Renal cortex interstitium (tissue), 15 donors: ENCODE data around the gene FEM1C. TPM values are rescaled to one million over a fixed set of nuclear protein-coding genes. Genes with fewer than 3 reads are reported as not detected.

ENCODE experiments used
- DNase-seq, 11 donors: peaks; one replicate each; pipeline ENCODE4 v3.0.0-alpha.2; 2013; ENCODE audit warnings: low read depth in 9 of 11, low spot score in 4 of 11; ENCODE audit errors: extremely low read depth in 1 of 11
- long read RNA-seq, 16 experiments: transcript quantifications; one replicate each; lab custom pipeline, GENCODE V29; 2026
- polyA plus RNA-seq, 3 donors: library from polyadenylated mRNA; unstranded; fragments of 120-200 nt; gene quantifications; one replicate each; pipeline ENCODE4 v1.2.1, GENCODE V29; 2013; ENCODE audit not compliant: insufficient read length in 3 of 3

Gene FEM1C
- polyA plus RNA-seq: 10 to 100 TPM; 20.8 to 24.3 (median 21.6) TPM
- long read RNA-seq, donor 1, full-length matches to known transcripts: 3 of 3 reads
- long read RNA-seq, donor 1, partial matches to known transcripts: 0 of 3 reads
- long read RNA-seq, donor 1, other reads (novel, unspliced or antisense): 0 of 3 reads
- long read RNA-seq, donor 2, full-length matches to known transcripts: 3 of 3 reads
- long read RNA-seq, donor 2, partial matches to known transcripts: 0 of 3 reads
- long read RNA-seq, donor 2, other reads (novel, unspliced or antisense): 0 of 3 reads
- long read RNA-seq, donor 3, full-length matches to known transcripts: 3 of 3 reads
- long read RNA-seq, donor 3, partial matches to known transcripts: 0 of 3 reads
- long read RNA-seq, donor 3, other reads (novel, unspliced or antisense): 0 of 3 reads
- long read RNA-seq, donor 4, full-length matches to known transcripts: 5 of 5 reads
- long read RNA-seq, donor 4, partial matches to known transcripts: 0 of 5 reads
- long read RNA-seq, donor 4, other reads (novel, unspliced or antisense): 0 of 5 reads
- long read RNA-seq, donor 5: 0 reads
- long read RNA-seq, donor 6, full-length matches to known transcripts: 5 of 5 reads
- long read RNA-seq, donor 6, partial matches to known transcripts: 0 of 5 reads
- long read RNA-seq, donor 6, other reads (novel, unspliced or antisense): 0 of 5 reads
- long read RNA-seq, donor 7, full-length matches to known transcripts: 7 of 7 reads
- long read RNA-seq, donor 7, partial matches to known transcripts: 0 of 7 reads
- long read RNA-seq, donor 7, other reads (novel, unspliced or antisense): 0 of 7 reads
- long read RNA-seq, donor 8: 0 reads
- long read RNA-seq, donor 9, full-length matches to known transcripts: 3 of 3 reads
- long read RNA-seq, donor 9, partial matches to known transcripts: 0 of 3 reads
- long read RNA-seq, donor 9, other reads (novel, unspliced or antisense): 0 of 3 reads
- long read RNA-seq, donor 10, full-length matches to known transcripts: 4 of 4 reads
- long read RNA-seq, donor 10, partial matches to known transcripts: 0 of 4 reads
- long read RNA-seq, donor 10, other reads (novel, unspliced or antisense): 0 of 4 reads
- long read RNA-seq, donor 11, full-length matches to known transcripts: 4 of 4 reads
- long read RNA-seq, donor 11, partial matches to known transcripts: 0 of 4 reads
- long read RNA-seq, donor 11, other reads (novel, unspliced or antisense): 0 of 4 reads
- long read RNA-seq, donor 12, full-length matches to known transcripts: 1 of 1 reads
- long read RNA-seq, donor 12, partial matches to known transcripts: 0 of 1 reads
- long read RNA-seq, donor 12, other reads (novel, unspliced or antisense): 0 of 1 reads
- long read RNA-seq, donor 13: 0 reads
- long read RNA-seq, donor 14, full-length matches to known transcripts: 5 of 5 reads
- long read RNA-seq, donor 14, partial matches to known transcripts: 0 of 5 reads
- long read RNA-seq, donor 14, other reads (novel, unspliced or antisense): 0 of 5 reads
- long read RNA-seq, donor 15, full-length matches to known transcripts: 2 of 2 reads
- long read RNA-seq, donor 15, partial matches to known transcripts: 0 of 2 reads
- long read RNA-seq, donor 15, other reads (novel, unspliced or antisense): 0 of 2 reads
- long read RNA-seq, donor 16, full-length matches to known transcripts: 12 of 17 reads
- long read RNA-seq, donor 16, partial matches to known transcripts: 5 of 17 reads
- long read RNA-seq, donor 16, other reads (novel, unspliced or antisense): 0 of 17 reads

- DNase-seq: peak; percentile 81 to 95 (median 94)
Observed at GRCh38 chr5:115544436-115545350, at the start of gene FEM1C. Gene FEM1C, minus strand, starts transcription at chr5:115544775. Its CDS starts 1,282 bp downstream, at chr5:115543493.

- DNase-seq: no peak
Observed at GRCh38 chr5:115589043-115589442, 44.5 kb upstream of the FEM1C start.

GRCh38 chr5:115588640-115589039 is 44.1 kb upstream of the FEM1C start:
- DNase-seq: no peak

- DNase-seq: no peak
Observed at GRCh38 chr5:115586525-115587146, 42.1 kb upstream of the FEM1C start.

GRCh38 chr5:115585265-115585664 is 40.7 kb upstream of the FEM1C start:
- no peak for DNase-seq

- DNase-seq: no peak
Observed at GRCh38 chr5:115584501-115584900, 39.9 kb upstream of the FEM1C start.

GRCh38 chr5:115583474-115583873 is 38.9 kb upstream of the FEM1C start:
- DNase-seq: no peak

GRCh38 chr5:115580941-115581340 is 36.4 kb upstream of the FEM1C start:
- no peak for DNase-seq

GRCh38 chr5:115579747-115580173 is 35.2 kb upstream of the FEM1C start:
- DNase-seq: no peak

GRCh38 chr5:115579216-115579615 is 34.6 kb upstream of the FEM1C start:
- DNase-seq: no peak

GRCh38 chr5:115578657-115579056 is 34.1 kb upstream of the FEM1C start:
- DNase-seq: no peak

- no peak for DNase-seq
Observed at GRCh38 chr5:115577741-115578140, 33.2 kb upstream of the FEM1C start.

GRCh38 chr5:115577329-115577728 is 32.8 kb upstream of the FEM1C start:
- no peak for DNase-seq

GRCh38 chr5:115575167-115576070 is 30.8 kb upstream of the FEM1C start:
- DNase-seq: no peak

GRCh38 chr5:115573133-115573532 is 28.6 kb upstream of the FEM1C start:
- DNase-seq: no peak

- DNase-seq: no peak
Observed at GRCh38 chr5:115571441-115571878, 26.9 kb upstream of the FEM1C start.
